GM21360 (cell line): Measurements from ENCODE around the gene ELF2.
"Not testable (repeated sequence)": the region's sequence is repeated elsewhere in the genome, so short reads cannot be mapped to it uniquely, and the experiment has no call there.

Source experiments
- ATAC-seq: cut with Tn5 transposase; IDR thresholded peaks from one replicate; pipeline ENCODE4 v1.9.1; 2021; ENCODE audit warnings: mild to moderate bottlenecking, moderate library complexity; ENCODE audit not compliant: unreplicated experiment

ELF2 gene

GRCh38 chr4:139082750-139083606, 94.0 kb downstream of the ELF2 start:
- ATAC-seq: peak; percentile 85

GRCh38 chr4:139078926-139079325, 98.1 kb downstream of the ELF2 start:
- no peak for ATAC-seq

- no peak for ATAC-seq
Measured at GRCh38 chr4:139077567-139078355, 99.3 kb downstream of the ELF2 start.

GRCh38 chr4:139076016-139076744, 100.8 kb downstream of the ELF2 start:
- no peak for ATAC-seq

GRCh38 chr4:139060591-139060990, 116.4 kb downstream of the ELF2 start:
- ATAC-seq: no peak

- ATAC-seq: not testable (repeated sequence)
Measured at GRCh38 chr4:139059026-139059425, 118.0 kb downstream of the ELF2 start.

- ATAC-seq: no peak
Measured at GRCh38 chr4:139054791-139055505, 122.1 kb downstream of the ELF2 start.

GRCh38 chr4:139053909-139054308, 123.1 kb downstream of the ELF2 start:
- no peak for ATAC-seq

- ATAC-seq: no peak
Measured at GRCh38 chr4:139050446-139050845, 126.6 kb downstream of the ELF2 start.

GRCh38 chr4:139048026-139048425, 129.0 kb downstream of the ELF2 start:
- ATAC-seq: no peak

GRCh38 chr4:139044291-139044690, 132.7 kb downstream of the ELF2 start:
- no peak for ATAC-seq

- no peak for ATAC-seq
Measured at GRCh38 chr4:139042981-139043460, 134.0 kb downstream of the ELF2 start.

- no peak for ATAC-seq
Measured at GRCh38 chr4:139038874-139039443, 138.1 kb downstream of the ELF2 start.

- no peak for ATAC-seq
Measured at GRCh38 chr4:139036885-139037284, 140.1 kb downstream of the ELF2 start.

GRCh38 chr4:139035650-139036049, 141.4 kb downstream of the ELF2 start:
- ATAC-seq: no peak

- peak; percentile 74 for ATAC-seq
Measured at GRCh38 chr4:139030614-139031235, 146.3 kb downstream of the ELF2 start.

GRCh38 chr4:139029866-139030363, 147.1 kb downstream of the ELF2 start:
- not testable (repeated sequence) for ATAC-seq

GRCh38 chr4:139028191-139028661, 148.8 kb downstream of the ELF2 start:
- no peak for ATAC-seq

GRCh38 chr4:139027776-139028175, 149.2 kb downstream of the ELF2 start:
- ATAC-seq: no peak
